Endodermal cell (in vitro differentiated cells): Measurements from ENCODE around the gene RBM3. TPM values are rescaled to one million over a fixed set of nuclear protein-coding genes. Genes with fewer than 3 reads are reported as not detected.

Experiments
- DNase-seq: peaks from one replicate; pipeline ENCODE4 v3.0.0-alpha.2; 2017
- H3K27ac ChIP-seq: 2 replicates; pipeline ENCODE4 v1.5.1; 2013; ENCODE audit warnings: mild to moderate bottlenecking, low read depth, low read length, moderate library complexity
- H3K27me3 ChIP-seq: 2 replicates; pipeline ENCODE4 v1.6.1; 2013; ENCODE audit warnings: mild to moderate bottlenecking, low read length, moderate library complexity; ENCODE audit not compliant: insufficient read depth, control insufficient read depth, poor library complexity, severe bottlenecking
- H3K36me3 ChIP-seq: 2 replicates; pipeline ENCODE4 v1.7.0; 2013; ENCODE audit warnings: mild to moderate bottlenecking, low read length, moderate library complexity; ENCODE audit not compliant: control insufficient read depth, insufficient read depth
- H3K4me1 ChIP-seq: one replicate; pipeline ENCODE4 v1.7.0; 2013; ENCODE audit warnings: low read length; ENCODE audit not compliant: control insufficient read depth, insufficient read depth
- H3K4me3 ChIP-seq: 2 replicates; pipeline ENCODE4 v1.5.1; 2013; ENCODE audit warnings: mild to moderate bottlenecking, low read length, moderate library complexity
- H3K9ac ChIP-seq: 2 replicates; pipeline ENCODE4 v1.6.1; 2013; ENCODE audit warnings: mild to moderate bottlenecking, low read length, moderate library complexity; ENCODE audit not compliant: poor library complexity, severe bottlenecking; ENCODE audit errors: extremely low read depth
- H3K9me3 ChIP-seq: 2 replicates; pipeline ENCODE4 v1.6.1; 2013; ENCODE audit warnings: mild to moderate bottlenecking, low read length, moderate library complexity; ENCODE audit not compliant: control insufficient read depth
- H3K27ac Mint-ChIP-seq: 2 replicates; pipeline ENCODE4 v1.8.0; 2020; ENCODE audit warnings: mixed read lengths
- H3K27me3 Mint-ChIP-seq: 2 replicates; pipeline ENCODE4 v1.8.0; 2021; ENCODE audit warnings: mild to moderate bottlenecking, mixed read lengths; ENCODE audit not compliant: insufficient read depth
- H3K36me3 Mint-ChIP-seq: 2 replicates; pipeline ENCODE4 v1.8.0; 2020; ENCODE audit warnings: low read depth, mixed read lengths
- H3K4me1 Mint-ChIP-seq: 2 replicates; pipeline ENCODE4 v1.8.0; 2020; ENCODE audit warnings: mixed read lengths
- H3K4me3 Mint-ChIP-seq: 2 replicates; pipeline ENCODE4 v1.8.0; 2020; ENCODE audit warnings: mild to moderate bottlenecking, moderate library complexity, mixed read lengths
- H3K9me3 Mint-ChIP-seq: 2 replicates; pipeline ENCODE4 v1.8.0; 2020; ENCODE audit warnings: mild to moderate bottlenecking, mixed read lengths
- CTCF ChIP-seq: fragments of 200-600 bp; sonication (generic); conservative IDR thresholded peaks from 2 replicates; pipeline ENCODE4 v1.5.0; 2021; ENCODE audit warnings: antibody characterized with exemption, mild to moderate bottlenecking
- WGBS, 2 experiments: methylation state at CpG; one replicate each; pipeline versions ENCODE4 v1.1.5 to v1.1.7; 2013; ENCODE audit warnings: missing lambda C conversion rate in 2 of 2, mixed read lengths in 1 of 2; ENCODE audit not compliant: insufficient coverage in 1 of 2, insufficient read length in 1 of 2; 5-methylcytosine and 5-hydroxymethylcytosine counted together
- total RNA-seq, 2 donors: library from RNA; stranded (reverse); fragmentation: NEBNext Ultra II Directional in 1 of 2; extraction: Animal tissue kit (Norgen Biotek cat#: 25700) in 1 of 2; gene quantifications; 2 replicates in 1 of 2; 3 replicates in 1 of 2; pipeline ENCODE4 v1.2.1, GENCODE V29; 2021

Gene RBM3
- total RNA-seq, 2 donors from 2014 or later = 183 to 189 TPM

- peaks cover 15% of the 10 kb centered on the region for H3K36me3 Mint-ChIP-seq
- peaks cover 8% of the 10 kb centered on the region for H3K36me3 ChIP-seq
- peaks cover 4% of the 10 kb centered on the region for H3K4me1 ChIP-seq
- TF ChIP-seq CTCF = no peak
- H3K9me3 Mint-ChIP-seq = peaks cover 55% of the 10 kb centered on the region
- no peaks in the 10 kb centered on the region for H3K27me3 Mint-ChIP-seq
- DNase-seq = no peak
- H3K4me1 Mint-ChIP-seq = peaks cover 2% of the 10 kb centered on the region
- no peaks in the 10 kb centered on the region for H3K9me3 ChIP-seq
- H3K27ac ChIP-seq = no peak overlapping the region
- WGBS, 2 experiments = 94 to 99% methylated on average over 14 to 24 of the region's 25 CpGs
- peak overlapping the region; percentile 86 for H3K4me3 ChIP-seq
- no peaks in the 10 kb centered on the region for H3K27me3 ChIP-seq
- H3K27ac Mint-ChIP-seq = no peak overlapping the region
- no peak overlapping the region for H3K9ac ChIP-seq
- peak overlapping the region; percentile 95 for H3K4me3 Mint-ChIP-seq
These were observed 24.3 kb downstream of the RBM3 start for GRCh38 chrX:48598614-48599013.

GRCh38 chrX:48599341-48599740 is 25.1 kb downstream of the RBM3 start:
- no peaks in the 10 kb centered on the region for H3K27me3 Mint-ChIP-seq
- no peak overlapping the region for H3K27ac Mint-ChIP-seq
- TF ChIP-seq CTCF = no peak
- H3K36me3 Mint-ChIP-seq = peaks cover 18% of the 10 kb centered on the region
- Histone ChIP-seq H3K9me3 (no peaks in the 10 kb centered on the region), H3K27ac (no peak overlapping the region), H3K36me3 (peaks cover 8% of the 10 kb centered on the region), H3K4me3 (no peak overlapping the region), H3K9ac (no peak overlapping the region), H3K27me3 (no peaks in the 10 kb centered on the region), H3K4me1 (peaks cover 4% of the 10 kb centered on the region)
- H3K4me3 Mint-ChIP-seq = no peak overlapping the region
- peaks cover 2% of the 10 kb centered on the region for H3K4me1 Mint-ChIP-seq
- no peak for DNase-seq
- H3K9me3 Mint-ChIP-seq = peaks cover 58% of the 10 kb centered on the region
- 90 to 95% methylated on average over 6 to 20 of the region's 20 CpGs for WGBS, 2 experiments

GRCh38 chrX:48600226-48600625 is 25.9 kb downstream of the RBM3 start:
- TF ChIP-seq CTCF = no peak
- peaks cover 26% of the 10 kb centered on the region for H3K36me3 Mint-ChIP-seq
- Histone ChIP-seq H3K27ac (no peak overlapping the region), H3K27me3 (no peaks in the 10 kb centered on the region), H3K36me3 (peaks cover 8% of the 10 kb centered on the region), H3K9ac (no peak overlapping the region), H3K4me1 (peaks cover 4% of the 10 kb centered on the region), H3K9me3 (no peaks in the 10 kb centered on the region), H3K4me3 (no peak overlapping the region)
- no peak for DNase-seq
- H3K4me3 Mint-ChIP-seq = no peak overlapping the region
- no peaks in the 10 kb centered on the region for H3K27me3 Mint-ChIP-seq
- peaks cover 2% of the 10 kb centered on the region for H3K4me1 Mint-ChIP-seq
- no peak overlapping the region for H3K27ac Mint-ChIP-seq
- peaks cover 65% of the 10 kb centered on the region for H3K9me3 Mint-ChIP-seq
- WGBS, 2 experiments = 94 to 100% methylated on average over 2 to 19 of the region's 19 CpGs
